Endothelial cell of umbilical vein (primary cell): Measurements from ENCODE around the gene ZNF205.

Experiments
- CTCF ChIP-seq, 2 donors: IDR thresholded peaks; 1 replicate in 1 of 2; 2 replicates in 1 of 2; pipeline ENCODE4 v1.5.1; 2011; ENCODE audit warnings: low read length in 2 of 2, mild to moderate bottlenecking in 2 of 2, moderate library complexity in 2 of 2, control low read depth in 1 of 2, inconsistent platforms in 1 of 2, low read depth in 1 of 2; ENCODE audit not compliant: insufficient read depth in 1 of 2; ENCODE audit errors: extremely low read depth in 1 of 2
- EZH2 ChIP-seq: IDR thresholded peaks from 2 replicates; pipeline ENCODE4 v1.6.1; 2012; ENCODE audit warnings: borderline replicate concordance, low read depth, mild to moderate bottlenecking, moderate library complexity, low read length, inconsistent platforms; ENCODE audit not compliant: severe bottlenecking
- GATA2 ChIP-seq: IDR thresholded peaks from 2 replicates; pipeline ENCODE4 v1.7.0; 2011; ENCODE audit warnings: low read depth, mild to moderate bottlenecking, moderate library complexity, mixed read lengths, low read length; ENCODE audit not compliant: insufficient read length, insufficient read depth
- JUN ChIP-seq: IDR thresholded peaks from 2 replicates; pipeline ENCODE4 v1.6.1; 2011; ENCODE audit warnings: borderline replicate concordance, low read depth; ENCODE audit not compliant: insufficient read length, insufficient read depth
- MAX ChIP-seq: IDR thresholded peaks from 2 replicates; pipeline ENCODE4 v1.6.1; 2011; ENCODE audit not compliant: insufficient read depth, insufficient read length
- POLR2A ChIP-seq: IDR thresholded peaks from 2 replicates; pipeline ENCODE4 v1.6.1; 2012; ENCODE audit warnings: low read depth, mild to moderate bottlenecking, control low read depth, low read length
- POLR2AphosphoS5 ChIP-seq: IDR thresholded peaks from 2 replicates; pipeline ENCODE4 v1.6.1; 2012; ENCODE audit warnings: low read depth, mild to moderate bottlenecking, control low read depth, low read length, moderate library complexity; ENCODE audit not compliant: insufficient read depth

- no peak for TF ChIP-seq POLR2AphosphoS5
- no peak for TF ChIP-seq POLR2A
- no peak for TF ChIP-seq CTCF (IDR thresholded peaks at IDR 0.05; ENCODE audit: extremely low read depth in 1 of 2, insufficient read depth in 1 of 2, low read depth in 1 of 2, low read length in 2 of 2)
- TF ChIP-seq EZH2: no peak
- no peak for TF ChIP-seq MAX
- no peak for TF ChIP-seq JUN
- TF ChIP-seq GATA2: peak; percentile 26
These were observed 45.0 kb downstream of the ZNF205 start for GRCh38 chr16:3157229-3158025.
